Common myeloid progenitor, CD34-positive (primary cell): ENCODE measurements around the gene KCNQ5. TPM values are rescaled to one million over a fixed set of nuclear protein-coding genes. Genes with fewer than 3 reads are reported as not detected.
"Not testable (repeated sequence)": the region's sequence is repeated elsewhere in the genome, so short reads cannot be mapped to it uniquely, and the experiment has no call there.

Source experiments
- CTCF ChIA-PET: fragments of 350-600 bp; sonication (Branson Sonifier 250); formaldehyde crosslinking; loops from one replicate; lab custom pipeline; 2021; ENCODE audit warnings: antibody characterized with exemption; lab: Charles Lee
- POLR2A ChIA-PET: fragments of 350-600 bp; sonication (Branson Sonifier 250); formaldehyde crosslinking; loops from one replicate; lab custom pipeline; 2021; ENCODE audit warnings: antibody characterized with exemption; lab: Charles Lee
- DNase-seq, 3 donors: peaks; one replicate each; pipeline versions ENCODE4 v3.0.0 to v3.0.0-alpha.2; 2013
- H3K27ac ChIP-seq, 2 experiments: 1 replicate in 1 of 2; 2 replicates in 1 of 2; pipeline ENCODE4 v1.7.0; 2013; ENCODE audit warnings: inconsistent platforms in 2 of 2, low read length in 2 of 2, mild to moderate bottlenecking in 2 of 2, low read depth in 1 of 2, moderate library complexity in 1 of 2; ENCODE audit not compliant: severe bottlenecking in 2 of 2, insufficient read depth in 1 of 2, poor library complexity in 1 of 2
- H3K27me3 ChIP-seq, 5 experiments: replicated peaks in 2 of 5; 1 replicate in 3 of 5; 2 replicates in 2 of 5; pipeline versions ENCODE4 v1.6.1 to v1.7.0; 2013; ENCODE audit warnings: low read length in 4 of 5, mild to moderate bottlenecking in 2 of 5, moderate library complexity in 2 of 5, inconsistent platforms in 1 of 5; ENCODE audit not compliant: insufficient read depth in 5 of 5, control insufficient read depth in 4 of 5
- H3K36me3 ChIP-seq, 4 experiments: 1 replicate in 2 of 4; 2 replicates in 2 of 4; pipeline versions ENCODE4 v1.6.1 to v1.7.0; 2013; ENCODE audit warnings: low read length in 3 of 4, control low read depth in 1 of 4, mild to moderate bottlenecking in 1 of 4; ENCODE audit not compliant: control insufficient read depth in 4 of 4, insufficient read depth in 4 of 4
- H3K4me1 ChIP-seq, 4 experiments: 1 replicate in 3 of 4; 2 replicates in 1 of 4; pipeline versions ENCODE4 v1.6.1 to v1.7.1; 2013; ENCODE audit warnings: low read length in 3 of 4, mild to moderate bottlenecking in 3 of 4, control low read depth in 1 of 4, inconsistent platforms in 1 of 4, moderate library complexity in 1 of 4; ENCODE audit not compliant: control insufficient read depth in 4 of 4, insufficient read depth in 4 of 4; ENCODE audit errors: control extremely low read depth in 1 of 4
- H3K4me3 ChIP-seq, 7 experiments: 1 replicate in 4 of 7; 2 replicates in 3 of 7; pipeline versions ENCODE4 v1.5.1 to v1.7.0; 2013; ENCODE audit warnings: mild to moderate bottlenecking in 7 of 7, low read length in 6 of 7, moderate library complexity in 6 of 7, inconsistent platforms in 2 of 7, low read depth in 2 of 7, control low read depth in 1 of 7; ENCODE audit not compliant: insufficient read depth in 4 of 7, control insufficient read depth in 1 of 7; ENCODE audit errors: extremely low read depth in 1 of 7
- H3K9me3 ChIP-seq, 5 experiments: 1 replicate in 4 of 5; 2 replicates in 1 of 5; pipeline versions ENCODE4 v1.6.1 to v1.7.1; 2013; ENCODE audit warnings: low read length in 4 of 5, mild to moderate bottlenecking in 2 of 5, inconsistent platforms in 1 of 5, low read depth in 1 of 5, moderate library complexity in 1 of 5; ENCODE audit not compliant: control insufficient read depth in 4 of 5, insufficient read depth in 2 of 5; ENCODE audit errors: control extremely low read depth in 1 of 5
- WGBS: methylation state at CpG from one replicate; pipeline ENCODE4 v1.1.5; 2013; ENCODE audit not compliant: insufficient coverage; 5-methylcytosine and 5-hydroxymethylcytosine counted together
- polyA plus RNA-seq: library from polyadenylated mRNA; unstranded; fragments of 120-200 nt; gene quantifications from one replicate; pipeline ENCODE4 v1.2.1, GENCODE V29; 2013

Gene KCNQ5
- polyA plus RNA-seq, result 7.2 TPM

GRCh38 chr6:72621291-72622093 lies at the start of gene KCNQ5:
Gene KCNQ5 (plus strand): TSS chr6:72622064.
- Histone ChIP-seq H3K4me3 (peak within 1 kb of the TSS; percentile 59 to 90 (median 85)), H3K36me3 (peaks cover 0 to 3% (median 0%) of the 10 kb centered on the region in 4 experiments), H3K9me3 (no peaks in the 10 kb centered on the region), H3K27me3 (peaks cover 0 to 4% (median 0%) of the 10 kb centered on the region in 5 experiments), H3K4me1 (peaks cover 9 to 49% (median 40%) of the 10 kb centered on the region in 4 experiments), H3K27ac (peak within 1 kb of the TSS in 1 of 2 experiments; percentile 55)
- ChIA-PET POLR2A (no interaction called here), CTCF (interaction anchor here (1.1 to 10.7 kb wide), 4 partner anchors 12 to 509 kb away, joined by 3 to 173 read pairs (median 3); no protein-coding TSS in a partner anchor)
- DNase-seq, result peak in 2 of 3 donors; percentile 25 to 46
- WGBS, result 0% methylated on average over 42 of the region's 58 CpGs

- no peak overlapping the region for H3K4me3 ChIP-seq
- POLR2A ChIA-PET, result no interaction called here
- no CpG with 5 or more reads among the region's 2 CpGs for WGBS
These were observed 42.0 kb upstream of the KCNQ5 start for GRCh38 chr6:72579865-72580264.

GRCh38 chr6:72580281-72580940 lies 41.5 kb upstream of the KCNQ5 start:
- Histone ChIP-seq H3K4me3 (no peak overlapping the region), H3K27ac (no peak overlapping the region), H3K27me3 (no peaks in the 10 kb centered on the region), H3K36me3 (no peaks in the 10 kb centered on the region), H3K4me1 (peaks cover 0 to 2% (median 0%) of the 10 kb centered on the region in 4 experiments), H3K9me3 (no peaks in the 10 kb centered on the region)
- WGBS, result 15% methylated on average over 3 of the region's 6 CpGs
- DNase-seq, result peak; percentile 64 to 89 (median 87)
- CTCF ChIA-PET, result interaction anchor here (0.6 to 2.0 kb wide), 11 partner anchors 9 to 651 kb away, joined by 3 to 10 read pairs (median 4); no protein-coding TSS in a partner anchor
- POLR2A ChIA-PET, result no interaction called here

More at GRCh38 chr6:72579865-72580264, 42.0 kb upstream of the KCNQ5 start:
- DNase-seq, result peak in 2 of 3 donors; percentile 28 to 43
- Histone ChIP-seq H3K27me3 (no peaks in the 10 kb centered on the region), H3K9me3 (no peaks in the 10 kb centered on the region), H3K27ac (no peak overlapping the region), H3K4me1 (peaks cover 0 to 2% (median 0%) of the 10 kb centered on the region in 4 experiments), H3K36me3 (no peaks in the 10 kb centered on the region)
- CTCF ChIA-PET, result interaction anchor here (0.6 to 2.0 kb wide), 8 partner anchors 9 to 651 kb away, joined by 3 to 10 read pairs (median 6); no protein-coding TSS in a partner anchor

- CTCF ChIA-PET, result interaction anchor here (0.8 to 2.0 kb wide), 10 partner anchors 8 to 601 kb away, joined by 3 to 10 read pairs (median 4); no protein-coding TSS in a partner anchor
- H3K27ac ChIP-seq, H3K9me3 ChIP-seq, H3K36me3 ChIP-seq, H3K4me3 ChIP-seq, DNase-seq, POLR2A ChIA-PET, H3K27me3 ChIP-seq, H3K4me1 ChIP-seq: not testable (repeated sequence)
- WGBS, result 100% methylated on average over 2 of the region's 2 CpGs
These were observed 40.9 kb upstream of the KCNQ5 start for GRCh38 chr6:72580950-72581349.

- WGBS, result 100% methylated on average over 7 of the region's 7 CpGs
- H3K4me3 ChIP-seq, result no peak overlapping the region
- H3K4me1 ChIP-seq, result no peaks in the 10 kb centered on the region
- ChIA-PET CTCF (interaction anchor here (0.7 to 1.7 kb wide), 6 partner anchors 8 to 542 kb away, joined by 3 to 10 read pairs (median 4); no protein-coding TSS in a partner anchor), POLR2A (no interaction called here)
- H3K36me3 ChIP-seq, result no peaks in the 10 kb centered on the region
- no peaks in the 10 kb centered on the region for H3K9me3 ChIP-seq
- DNase-seq, result no peak
- H3K27me3 ChIP-seq, result no peaks in the 10 kb centered on the region
- no peak overlapping the region for H3K27ac ChIP-seq
These were observed 33.7 kb upstream of the KCNQ5 start for GRCh38 chr6:72588155-72588554.

GRCh38 chr6:72589096-72589495 lies 32.8 kb upstream of the KCNQ5 start:
- no peak for DNase-seq
- H3K36me3 ChIP-seq, result no peaks in the 10 kb centered on the region
- ChIA-PET CTCF (interaction anchor here (0.7 to 1.7 kb wide), 6 partner anchors 8 to 541 kb away, joined by 3 to 10 read pairs (median 4); no protein-coding TSS in a partner anchor), POLR2A (no interaction called here)
- H3K9me3 ChIP-seq, result no peaks in the 10 kb centered on the region
- WGBS, result no CpG with 5 or more reads among the region's 1 CpG
- H3K4me3 ChIP-seq, result no peak overlapping the region
- no peaks in the 10 kb centered on the region for H3K27me3 ChIP-seq
- H3K4me1 ChIP-seq, result no peaks in the 10 kb centered on the region
- no peak overlapping the region for H3K27ac ChIP-seq
